Gastroesophageal sphincter (tissue), 4 donors: Measurements from ENCODE around the gene CHST11. TPM values are rescaled to one million over a fixed set of nuclear protein-coding genes. Genes with fewer than 3 reads are reported as not detected.

Experiments
- ATAC-seq: fragments of 150-250 bp; one replicate; pipeline ENCODE4 v1.9.1; 2016; ENCODE audit warnings: mild to moderate bottlenecking, moderate library complexity
- H3K27ac ChIP-seq, 4 donors: fragments of 200-600 bp; sonication (generic) in 3 of 4; 1 replicate in 3 of 4; 2 replicates in 1 of 4; pipeline ENCODE4 v1.5.1; 2016 to 2019
- H3K27me3 ChIP-seq: fragments of 200-600 bp; sonication (generic); one replicate; pipeline ENCODE4 v1.5.1; 2019
- H3K36me3 ChIP-seq, 2 donors: fragments of 200-600 bp; sonication (generic); one replicate each; pipeline ENCODE4 v1.5.1; 2019; ENCODE audit warnings: control low read depth in 1 of 2
- H3K4me1 ChIP-seq, 3 donors: fragments of 200-600 bp; sonication (generic); 1 replicate in 2 of 3; 2 replicates in 1 of 3; pipeline ENCODE4 v1.5.1; 2016 to 2019; ENCODE audit warnings: control low read depth in 2 of 3
- H3K4me3 ChIP-seq, 2 donors: fragments of 200-600 bp; sonication (generic); one replicate each; pipeline ENCODE4 v1.5.1; 2019; ENCODE audit warnings: mild to moderate bottlenecking in 1 of 2, moderate library complexity in 1 of 2
- H3K9me3 ChIP-seq, 3 donors: fragments of 200-600 bp; sonication (generic); one replicate each; pipeline ENCODE4 v1.5.1; 2017 to 2019; ENCODE audit warnings: control low read depth in 2 of 3
- CTCF ChIP-seq, 4 experiments: fragments of 200-600 bp in 2 of 4; fragments of 450-650 bp in 2 of 4; sonication (generic) in 1 of 4; IDR thresholded peaks; one replicate each; pipeline ENCODE4 v1.5.1; 2017 to 2019; ENCODE audit warnings: antibody characterized with exemption in 4 of 4, mild to moderate bottlenecking in 2 of 4, moderate library complexity in 2 of 4
- EP300 ChIP-seq: sonication (generic); formaldehyde crosslinking; IDR thresholded peaks from one replicate; pipeline ENCODE4 v1.6.1; 2017; ENCODE audit warnings: antibody characterized with exemption, mild to moderate bottlenecking
- POLR2A ChIP-seq, 2 donors: fragments of 450-650 bp; IDR thresholded peaks; one replicate each; pipeline ENCODE4 v1.6.1; 2017; ENCODE audit warnings: antibody characterized with exemption in 2 of 2, mild to moderate bottlenecking in 2 of 2, moderate library complexity in 1 of 2
- POLR2AphosphoS5 ChIP-seq: sonication (generic); formaldehyde crosslinking; IDR thresholded peaks from one replicate; pipeline ENCODE4 v1.6.1; 2017; ENCODE audit warnings: antibody characterized with exemption
- WGBS, 2 donors: methylation state at CpG; one replicate each; pipeline ENCODE4 v1.1.5; 2018; ENCODE audit warnings: low coverage in 1 of 2; 5-methylcytosine and 5-hydroxymethylcytosine counted together
- total RNA-seq, 4 donors: library from RNA; depleted of rRNA; stranded (reverse); fragments of >200 nt; gene quantifications; one replicate each; pipeline ENCODE4 v1.1.0, GENCODE V29; 2016

Gene CHST11
- total RNA-seq, 4 donors from 2014 or later: 4.3 to 15.6 (median 11.0) TPM

- H3K9me3 ChIP-seq: no peaks in the 10 kb centered on the region
- no peak overlapping the region for H3K27ac ChIP-seq
- TF ChIP-seq POLR2A (IDR thresholded peaks at IDR 0.05) (no peak), POLR2AphosphoS5 (peak; percentile 28)
- H3K36me3 ChIP-seq: no peaks in the 10 kb centered on the region
- no peaks in the 10 kb centered on the region for H3K4me1 ChIP-seq
- H3K27me3 ChIP-seq: no peaks in the 10 kb centered on the region
- peak; percentile 75 for ATAC-seq
- no peak overlapping the region for H3K4me3 ChIP-seq
- 50 to 63% methylated on average over 4 to 7 of the region's 21 CpGs for WGBS, 2 donors
These were observed 245.9 kb downstream of the CHST11 start for GRCh38 chr12:104702565-104703139.

GRCh38 chr12:104703372-104703771 lies 246.6 kb downstream of the CHST11 start:
- Histone ChIP-seq H3K27ac (no peak overlapping the region), H3K4me3 (no peak overlapping the region), H3K4me1 (no peaks in the 10 kb centered on the region), H3K27me3 (no peaks in the 10 kb centered on the region), H3K36me3 (no peaks in the 10 kb centered on the region), H3K9me3 (no peaks in the 10 kb centered on the region)
- ATAC-seq: no peak
- TF ChIP-seq CTCF (IDR thresholded peaks at IDR 0.05): no peak
- TF ChIP-seq POLR2AphosphoS5: no peak
- WGBS, 2 donors: 93 to 94% methylated on average over 6 to 8 of the region's 8 CpGs

GRCh38 chr12:104704224-104704779 lies 247.6 kb downstream of the CHST11 start:
- no peaks in the 10 kb centered on the region for H3K9me3 ChIP-seq
- no peak for ATAC-seq
- no peaks in the 10 kb centered on the region for H3K36me3 ChIP-seq
- TF ChIP-seq EP300 (no peak), CTCF (IDR thresholded peaks at IDR 0.05) (no peak), POLR2AphosphoS5 (no peak), POLR2A (IDR thresholded peaks at IDR 0.05) (no peak)
- H3K27me3 ChIP-seq: no peaks in the 10 kb centered on the region
- WGBS, 2 donors: 100% methylated on average over 1 of the region's 7 CpGs; no CpG with 5 or more reads in 1 of the 2 donors
- no peak overlapping the region for H3K4me3 ChIP-seq
- no peaks in the 10 kb centered on the region for H3K4me1 ChIP-seq
- H3K27ac ChIP-seq: no peak overlapping the region

- no peak for ATAC-seq
- H3K4me1 ChIP-seq: peaks cover 0 to 23% (median 7%) of the 10 kb centered on the region in 3 donors
These were observed 250.4 kb downstream of the CHST11 start for GRCh38 chr12:104707194-104707593.

More at GRCh38 chr12:104707194-104707593, 250.4 kb downstream of the CHST11 start:
- Histone ChIP-seq H3K9me3 (no peaks in the 10 kb centered on the region), H3K36me3 (no peaks in the 10 kb centered on the region), H3K27me3 (no peaks in the 10 kb centered on the region), H3K27ac (no peak overlapping the region), H3K4me3 (no peak overlapping the region)
- WGBS, 2 donors: 42 to 48% methylated on average over 5 of the region's 5 CpGs
- TF ChIP-seq POLR2AphosphoS5 (no peak), POLR2A (IDR thresholded peaks at IDR 0.05) (no peak), EP300 (no peak), CTCF (IDR thresholded peaks at IDR 0.05) (no peak)
